Measurements from ENCODE around the gene KCND3.

Gene KCND3

DNA sequence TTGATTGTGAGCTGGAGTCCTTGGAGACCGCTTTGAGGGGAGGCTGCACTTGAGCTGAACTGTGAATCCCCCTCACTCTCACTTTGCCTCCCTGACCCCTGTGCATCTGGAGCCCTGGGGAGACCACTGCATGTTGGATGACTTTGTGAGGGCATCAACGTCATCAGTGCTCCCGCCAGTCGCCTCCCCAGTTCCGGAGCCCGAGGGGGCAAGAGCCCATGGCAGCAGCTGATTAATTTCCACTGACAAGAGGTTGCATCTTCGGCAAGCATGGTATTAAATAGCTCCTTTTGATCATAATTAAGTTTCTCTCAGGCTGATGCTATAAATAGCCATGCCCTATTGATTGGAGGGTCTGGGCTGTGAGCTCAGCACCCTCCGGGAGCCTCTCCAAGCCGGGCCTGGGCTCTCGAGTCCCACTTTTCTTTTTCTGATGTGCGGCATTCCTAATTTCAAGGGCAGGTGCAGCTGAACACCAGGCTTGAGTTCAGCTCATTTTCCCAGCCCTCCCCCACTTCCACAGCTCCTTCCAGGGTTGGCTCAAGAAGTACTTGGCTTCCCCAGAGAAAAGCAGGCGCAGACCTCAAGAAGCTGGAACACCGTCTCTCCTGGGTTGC, 33.2 kb downstream of the KCND3 start:
- DNase-seq: no peak

GRCh38 chr1:111955755-111956154, 33.7 kb downstream of the KCND3 start:
- no peak for DNase-seq

GRCh38 chr1:111953797-111954196, 35.7 kb downstream of the KCND3 start:
- no peak for DNase-seq

GRCh38 chr1:111952125-111952657, 37.3 kb downstream of the KCND3 start:
- no peak for DNase-seq

GRCh38 chr1:111948209-111949171, 41.0 kb downstream of the KCND3 start:
- no peak for DNase-seq

- DNase-seq: no peak
These were observed 45.4 kb downstream of the KCND3 start for GRCh38 chr1:111943846-111944749.

GRCh38 chr1:111943066-111943465, 46.4 kb downstream of the KCND3 start:
- no peak for DNase-seq

- no peak for DNase-seq
These were observed 50.9 kb downstream of the KCND3 start for GRCh38 chr1:111938536-111938935.

GRCh38 chr1:111938123-111938522, 51.3 kb downstream of the KCND3 start:
- DNase-seq: no peak

DNA sequence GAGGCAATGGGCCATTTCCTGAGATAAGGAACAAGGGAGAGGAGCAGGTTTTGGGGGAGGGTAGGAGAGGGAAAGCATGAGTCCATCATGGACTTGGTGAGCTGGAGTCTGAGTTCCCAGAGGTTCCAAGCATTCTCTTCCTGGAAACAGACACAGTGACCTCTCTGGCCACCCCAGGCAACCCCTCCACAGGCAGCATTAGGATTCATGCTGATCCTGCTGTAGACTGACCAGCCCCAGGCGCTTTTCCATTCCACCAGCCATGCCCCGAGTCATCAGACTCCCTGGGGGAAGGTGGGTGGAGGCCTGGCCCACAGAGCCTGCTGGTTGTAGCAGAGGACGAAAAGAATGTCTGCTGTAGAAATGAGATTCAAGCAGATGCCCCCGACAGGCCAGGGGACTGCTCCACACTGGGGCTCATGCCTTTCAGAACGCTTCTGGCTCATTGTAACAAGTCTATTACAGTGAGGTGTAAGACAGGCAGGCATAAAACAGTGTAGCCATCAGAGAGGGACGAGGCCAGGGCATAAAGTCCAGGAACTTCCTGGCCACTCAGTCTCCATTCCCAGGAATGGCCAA, 52.2 kb downstream of the KCND3 start:
- DNase-seq: no peak

GRCh38 chr1:111934106-111934852, 55.2 kb downstream of the KCND3 start:
- no peak for DNase-seq

DNA sequence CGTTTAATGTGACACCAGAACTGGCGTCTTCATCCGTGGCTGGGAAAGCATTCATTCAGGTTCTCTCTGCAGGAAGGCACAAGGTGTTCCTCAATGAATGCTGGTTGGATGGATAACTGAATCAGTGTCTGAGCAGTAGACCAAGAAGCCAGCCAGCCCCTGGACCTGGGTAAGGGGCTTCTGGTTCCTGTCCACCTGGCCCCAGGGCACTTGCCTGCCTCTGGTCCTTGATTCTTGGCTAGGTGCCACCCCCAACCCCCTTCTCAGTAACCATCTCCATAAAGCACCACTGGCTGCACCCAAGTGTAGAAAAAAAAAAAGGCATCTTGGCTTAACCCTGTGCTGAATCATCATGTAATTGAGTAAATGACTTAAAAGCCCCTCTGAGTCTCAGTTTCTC, 59.1 kb downstream of the KCND3 start:
- DNase-seq: no peak

- DNase-seq: no peak
These were observed 60.9 kb downstream of the KCND3 start for GRCh38 chr1:111928531-111928930.

DNA sequence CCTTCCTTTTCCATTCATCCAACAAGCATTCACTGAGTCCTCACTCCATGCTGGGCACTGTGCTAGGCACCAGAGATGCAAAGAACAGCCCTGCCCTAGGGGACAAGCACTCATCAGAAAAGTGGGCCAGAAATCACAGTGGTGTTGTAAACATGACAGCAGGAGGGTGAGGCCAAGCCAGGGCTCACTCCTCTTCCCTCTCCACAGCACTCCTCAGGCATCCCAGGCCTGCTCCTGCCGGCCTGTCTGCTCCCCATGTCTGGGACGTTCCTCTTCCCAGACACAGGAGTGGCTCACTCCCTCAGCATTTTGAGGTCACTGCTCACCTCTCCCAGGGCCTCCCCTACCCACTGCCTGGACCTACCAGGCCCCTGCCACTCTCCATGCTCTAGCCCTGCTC, 61.8 kb downstream of the KCND3 start:
- no peak for DNase-seq

DNA sequence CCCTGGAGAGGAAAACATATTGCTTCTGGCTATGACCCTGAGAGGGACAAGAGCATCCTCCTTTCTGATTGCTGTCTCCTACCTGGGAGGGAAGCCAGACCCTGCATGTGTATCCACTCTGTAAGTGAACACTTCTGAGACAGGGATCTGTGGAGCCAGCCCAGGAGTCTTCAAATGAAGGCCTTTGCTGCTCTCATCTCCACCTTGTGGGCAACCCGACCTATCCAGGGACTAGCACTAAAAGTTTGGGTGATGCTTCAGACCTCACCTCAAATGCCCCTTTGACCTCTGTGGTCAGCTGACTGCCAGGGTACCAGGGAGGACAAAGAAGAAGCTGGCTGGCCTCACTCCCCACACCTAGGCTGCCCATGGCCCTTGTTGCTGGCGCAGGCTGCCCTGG, 64.7 kb downstream of the KCND3 start:
- DNase-seq: no peak

DNA sequence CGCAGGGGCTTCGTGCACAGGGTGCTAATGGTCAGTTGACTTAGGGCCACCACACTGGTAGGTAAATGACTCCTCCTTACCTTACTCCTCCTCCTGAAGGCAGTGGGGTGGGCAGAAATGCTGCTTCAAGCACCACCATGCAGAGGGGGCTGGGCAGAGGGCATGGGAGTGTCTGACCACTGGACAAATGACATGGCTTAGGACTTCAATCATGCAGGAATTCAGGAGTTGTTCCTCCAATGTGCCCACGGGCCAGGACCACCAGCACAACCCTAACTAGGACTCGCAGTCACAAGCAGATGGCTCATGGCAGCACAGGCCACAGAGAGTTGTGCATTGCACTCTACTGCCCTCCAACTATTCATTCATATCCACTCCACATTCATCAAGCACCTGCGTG, 65.7 kb downstream of the KCND3 start:
- no peak for DNase-seq

DNA sequence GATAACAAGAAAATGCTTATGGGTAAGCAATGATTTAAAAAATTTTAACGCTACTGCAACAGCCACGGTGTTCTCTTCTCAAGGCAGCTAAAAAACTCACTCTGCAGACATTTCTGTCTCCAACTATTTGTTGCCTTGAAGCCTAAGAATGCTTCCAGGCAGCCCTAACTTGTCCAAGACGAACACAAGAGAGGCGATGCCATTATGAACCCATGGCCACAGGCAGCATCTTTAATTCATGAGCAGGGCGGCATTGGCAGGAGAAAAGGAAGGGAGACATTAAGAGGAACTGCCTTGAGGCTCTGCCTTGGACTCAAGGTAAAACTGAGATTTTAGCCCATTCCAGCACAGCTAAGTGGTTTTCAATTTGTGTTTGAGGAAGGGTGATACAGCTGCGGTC, 67.5 kb downstream of the KCND3 start:
- no peak for DNase-seq

DNA sequence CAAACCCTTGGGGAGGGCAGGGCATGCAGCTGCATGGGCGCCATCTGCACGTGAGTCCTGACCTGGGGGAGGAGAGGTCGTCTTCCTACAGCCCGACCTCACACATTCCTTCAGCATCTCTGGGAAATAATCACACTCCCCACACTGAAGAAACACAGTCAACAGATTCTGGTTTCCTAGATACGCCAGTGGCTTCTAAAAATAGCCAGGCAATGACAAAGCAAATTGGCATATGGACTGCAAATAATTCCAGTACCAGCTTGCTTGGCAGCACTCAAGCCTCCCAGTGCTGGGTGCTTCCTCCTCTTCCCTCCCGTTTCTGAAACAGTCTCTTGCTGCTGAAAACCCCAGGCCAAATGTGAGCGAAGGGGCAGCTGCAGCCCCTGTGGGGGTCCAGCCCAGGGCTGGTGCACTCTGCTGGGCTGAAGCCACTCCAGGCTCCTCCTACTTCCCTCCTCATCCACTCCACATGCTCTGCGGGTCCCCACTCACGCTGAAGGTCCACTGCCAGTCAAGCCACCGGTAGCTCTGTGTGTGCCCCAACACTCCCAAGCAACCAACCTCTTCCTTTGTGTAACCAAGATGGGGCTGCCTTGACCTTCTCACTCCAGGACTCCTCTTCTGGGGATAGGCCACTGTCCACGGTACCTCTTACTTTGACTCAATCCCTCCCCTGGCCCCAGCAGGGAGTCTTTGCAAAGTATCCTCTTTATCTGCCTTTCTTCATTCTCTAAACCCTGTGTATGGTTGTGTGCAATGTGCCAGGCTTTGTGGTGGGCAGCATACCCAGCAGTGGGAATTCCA, 69.0 kb downstream of the KCND3 start:
- no peak for DNase-seq

DNA sequence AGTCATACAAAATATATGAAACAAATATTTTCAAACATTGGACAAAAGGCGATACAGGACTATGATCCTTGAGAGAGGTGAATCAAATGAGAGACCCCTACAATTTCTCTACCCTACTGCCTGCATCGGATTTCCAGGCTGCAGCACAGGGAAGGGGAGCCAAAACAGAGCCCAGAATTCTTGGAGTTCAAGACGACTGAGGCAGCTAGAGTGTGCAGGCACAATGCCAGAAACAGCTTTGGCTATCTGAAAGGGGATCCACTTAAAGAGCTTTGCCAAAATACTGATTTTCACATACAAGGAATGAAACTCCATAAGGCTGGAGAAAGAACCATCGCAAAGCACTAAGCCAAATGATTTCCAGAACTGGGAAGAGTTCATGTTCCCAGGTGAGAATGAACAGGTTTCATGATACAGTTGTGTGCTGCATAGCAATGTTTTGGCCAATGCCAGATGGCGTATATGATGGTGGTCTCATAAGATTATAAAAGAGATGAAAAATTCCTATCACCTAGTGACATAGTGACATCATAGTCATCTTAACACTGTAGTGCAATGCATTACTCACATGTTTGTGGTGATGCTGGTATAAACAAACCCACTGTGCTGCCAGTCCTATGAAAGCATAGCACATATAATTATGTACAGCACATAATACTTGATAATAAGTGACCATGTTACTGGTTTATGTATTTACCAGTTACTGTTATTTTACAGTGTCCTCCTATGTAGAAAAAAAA, 77.5 kb downstream of the KCND3 start:
- DNase-seq: no peak

DNA sequence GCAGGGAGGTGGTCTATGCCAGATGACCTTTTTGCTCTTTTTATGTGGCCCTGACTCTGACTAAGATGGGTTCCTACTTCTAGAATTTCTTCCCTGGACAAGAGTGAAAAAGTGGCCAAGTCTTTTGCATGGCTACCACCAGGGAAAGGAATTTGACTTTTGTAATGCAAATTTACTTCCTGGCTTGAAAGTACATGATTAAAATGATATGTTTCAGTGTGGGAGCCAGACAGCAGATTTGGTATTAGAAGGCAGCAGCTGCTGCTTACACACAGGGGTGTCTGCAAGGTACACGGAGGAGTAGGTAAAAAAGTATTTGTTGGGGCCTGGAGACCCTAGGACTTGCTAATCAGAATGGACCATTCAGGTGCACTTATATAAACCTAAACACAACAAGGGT, 78.4 kb downstream of the KCND3 start:
- no peak for DNase-seq
